Naive B cell (primary cell): ENCODE data around the gene ANAPC10. TPM values are rescaled to one million over a fixed set of nuclear protein-coding genes. Genes with fewer than 3 reads are reported as not detected.
"Not testable (repeated sequence)": the region's sequence is repeated elsewhere in the genome, so short reads cannot be mapped to it uniquely, and the experiment has no call there.

Experiments used
- ATAC-seq, 2 donors: fragments of 150-1000 bp; cut with Tn5 transposase; 2 replicates each; pipeline ENCODE4 v1.10.0; 2021; ENCODE audit warnings: low read depth in 2 of 2, mild to moderate bottlenecking in 2 of 2, moderate library complexity in 2 of 2
- DNase-seq: peaks from one replicate; pipeline ENCODE4 v3.0.0; 2022
- H3K27ac Mint-ChIP-seq, 6 donors: one replicate each; pipeline ENCODE4 v1.8.0; 2020 to 2022; ENCODE audit warnings: mild to moderate bottlenecking in 6 of 6, mixed read lengths in 6 of 6, moderate library complexity in 5 of 6, inconsistent platforms in 2 of 6
- H3K27me3 Mint-ChIP-seq, 3 donors: one replicate each; pipeline ENCODE4 v1.8.0; 2021 to 2022; ENCODE audit warnings: mixed read lengths in 3 of 3, mild to moderate bottlenecking in 1 of 3
- H3K36me3 Mint-ChIP-seq, 2 donors: one replicate each; pipeline ENCODE4 v1.8.0; 2020 to 2022; ENCODE audit warnings: mixed read lengths in 2 of 2, inconsistent platforms in 1 of 2, mild to moderate bottlenecking in 1 of 2
- H3K4me1 Mint-ChIP-seq, 3 donors: one replicate each; pipeline ENCODE4 v1.8.0; 2020 to 2022; ENCODE audit warnings: mixed read lengths in 3 of 3, inconsistent platforms in 1 of 3, mild to moderate bottlenecking in 1 of 3, moderate library complexity in 1 of 3
- H3K4me3 Mint-ChIP-seq, 8 donors: one replicate each; pipeline ENCODE4 v1.8.0; 2020 to 2022; ENCODE audit warnings: mild to moderate bottlenecking in 8 of 8, mixed read lengths in 8 of 8, moderate library complexity in 8 of 8, inconsistent platforms in 2 of 8
- H3K9me3 Mint-ChIP-seq, 7 donors: one replicate each; pipeline ENCODE4 v1.8.0; 2020 to 2022; ENCODE audit warnings: mixed read lengths in 7 of 7, mild to moderate bottlenecking in 5 of 7, inconsistent platforms in 2 of 7, moderate library complexity in 1 of 7
- polyA plus RNA-seq, 6 donors: library from polyadenylated mRNA; unstranded; fragments of 300-500 nt; fragmentation: Illumina TruSeq; gene quantifications; one replicate each; pipeline ENCODE4 v1.2.3, GENCODE V29; 2021; ENCODE audit warnings: low read depth in 6 of 6

ANAPC10 gene
- polyA plus RNA-seq, 6 donors from 2014 or later, result 26.8 to 60.9 (median 41.2) TPM

DNA sequence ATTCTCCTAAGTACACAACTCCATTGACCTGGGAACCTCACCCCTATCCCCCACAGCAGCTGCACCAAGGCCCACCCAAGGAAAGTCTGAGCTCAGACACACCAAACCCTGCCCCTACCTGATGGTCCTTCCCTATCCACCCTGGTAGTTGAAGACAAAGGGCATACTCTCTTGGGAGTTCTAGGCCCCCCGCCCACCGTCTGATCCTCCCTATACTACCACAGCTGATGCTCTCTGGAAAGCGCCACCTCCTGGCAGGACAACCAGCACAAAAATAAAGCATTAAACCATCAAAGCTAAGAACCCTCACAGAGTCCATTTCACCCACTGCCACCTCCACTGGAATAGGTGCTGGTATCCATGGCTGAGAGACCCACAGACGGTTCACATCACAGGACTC, 83.6 kb downstream of the ANAPC10 start:
- no peaks in the 10 kb centered on the region for H3K27me3 Mint-ChIP-seq
- H3K4me3 Mint-ChIP-seq, result no peak overlapping the region
- H3K27ac Mint-ChIP-seq, result peak overlapping the region in 2 of 6 donors; percentile 69 to 79
- DNase-seq, result no peak
- H3K36me3 Mint-ChIP-seq, result peaks cover 15% of the 10 kb centered on the region in 2 donors
- peaks cover 0 to 25% (median 10%) of the 10 kb centered on the region in 7 donors for H3K9me3 Mint-ChIP-seq
- peaks cover 13 to 26% (median 23%) of the 10 kb centered on the region in 3 donors for H3K4me1 Mint-ChIP-seq
- no peak for ATAC-seq

DNA sequence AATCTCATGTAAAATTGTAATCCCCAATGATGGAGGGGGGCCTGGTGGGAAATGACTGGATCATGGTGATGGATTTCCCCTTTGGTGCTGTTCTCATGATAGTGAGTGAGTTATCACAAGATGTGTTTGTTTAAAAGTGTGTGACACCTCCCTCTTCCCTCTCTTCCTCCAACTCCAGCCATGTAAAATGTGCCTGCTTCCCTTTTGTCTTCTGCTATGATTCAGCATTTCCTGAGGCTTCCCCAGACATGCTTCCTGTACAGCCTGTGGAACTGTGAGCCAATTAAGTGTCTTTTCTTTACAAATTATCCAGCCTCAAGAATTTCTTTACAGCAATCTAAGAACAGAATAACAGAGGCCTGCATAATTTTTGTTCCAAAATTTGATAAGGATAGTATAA, 85.2 kb downstream of the ANAPC10 start:
- no peaks in the 10 kb centered on the region for H3K27me3 Mint-ChIP-seq
- ATAC-seq (no peak), DNase-seq (no peak)
- H3K36me3 Mint-ChIP-seq, result peaks cover 15 to 18% of the 10 kb centered on the region in 2 donors
- peak overlapping the region in 1 of 8 donors; percentile 23 for H3K4me3 Mint-ChIP-seq
- H3K27ac Mint-ChIP-seq, result peak overlapping the region in 3 of 6 donors; percentile 6 to 77 (median 11)
- H3K9me3 Mint-ChIP-seq, result peaks cover 0 to 24% (median 9%) of the 10 kb centered on the region in 7 donors
- H3K4me1 Mint-ChIP-seq, result peaks cover 20 to 35% (median 34%) of the 10 kb centered on the region in 3 donors

DNA sequence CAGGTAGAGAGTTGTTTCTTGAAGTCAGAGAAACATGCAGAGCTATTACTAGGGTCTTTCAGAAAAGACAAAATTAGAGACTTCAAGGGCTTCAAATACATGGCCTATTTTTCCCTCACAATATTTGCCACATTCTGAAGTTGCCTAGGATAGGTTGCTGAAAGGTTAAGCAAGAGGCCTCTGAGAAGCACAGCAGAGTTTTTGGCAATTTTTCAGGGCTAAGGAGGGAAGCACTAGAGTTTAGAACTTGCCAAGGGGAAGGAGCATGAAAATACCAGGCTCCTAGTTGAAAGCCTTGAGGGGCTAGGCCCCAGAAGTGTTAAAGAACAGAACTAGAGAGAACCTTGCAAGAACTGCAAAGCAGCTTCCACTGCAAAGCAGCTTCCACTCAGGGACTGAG, 86.4 kb downstream of the ANAPC10 start:
- Mint-ChIP-seq H3K36me3 (peaks cover 17 to 24% of the 10 kb centered on the region in 2 donors), H3K4me1 (peaks cover 22 to 42% (median 36%) of the 10 kb centered on the region in 3 donors)

DNA sequence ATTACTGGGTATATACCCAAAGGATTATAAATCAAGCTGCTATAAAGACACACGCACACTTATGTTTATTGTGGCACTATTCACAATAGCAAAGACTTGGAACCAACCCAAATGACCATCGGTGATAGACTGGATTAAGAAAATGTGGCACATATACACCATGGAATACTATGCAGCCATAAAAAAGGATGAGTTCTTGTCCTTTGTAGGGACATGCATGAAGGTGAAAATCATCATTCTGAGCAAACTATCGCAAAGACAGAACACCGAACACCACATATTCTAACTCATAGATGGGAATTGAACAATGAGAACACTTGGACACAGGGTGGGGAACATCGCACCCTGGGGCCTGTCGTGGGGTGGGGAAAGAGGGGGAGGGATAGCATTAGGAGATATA, 87.7 kb downstream of the ANAPC10 start:
- not testable (repeated sequence) for H3K27ac Mint-ChIP-seq, H3K27me3 Mint-ChIP-seq, ATAC-seq, H3K4me3 Mint-ChIP-seq, H3K9me3 Mint-ChIP-seq, DNase-seq
- H3K36me3 Mint-ChIP-seq, result peaks cover 13 to 19% of the 10 kb centered on the region in 2 donors
- peaks cover 22 to 42% (median 36%) of the 10 kb centered on the region in 3 donors for H3K4me1 Mint-ChIP-seq

More for the DNA sequence above, 86.4 kb downstream of the ANAPC10 start:
- peak overlapping the region in 1 of 6 donors; percentile 53 for H3K27ac Mint-ChIP-seq
- H3K27me3 Mint-ChIP-seq, result no peaks in the 10 kb centered on the region
- H3K4me3 Mint-ChIP-seq, result no peak overlapping the region
- no peak for ATAC-seq
- peaks cover 0 to 19% (median 9%) of the 10 kb centered on the region in 7 donors for H3K9me3 Mint-ChIP-seq
- no peak for DNase-seq

DNA sequence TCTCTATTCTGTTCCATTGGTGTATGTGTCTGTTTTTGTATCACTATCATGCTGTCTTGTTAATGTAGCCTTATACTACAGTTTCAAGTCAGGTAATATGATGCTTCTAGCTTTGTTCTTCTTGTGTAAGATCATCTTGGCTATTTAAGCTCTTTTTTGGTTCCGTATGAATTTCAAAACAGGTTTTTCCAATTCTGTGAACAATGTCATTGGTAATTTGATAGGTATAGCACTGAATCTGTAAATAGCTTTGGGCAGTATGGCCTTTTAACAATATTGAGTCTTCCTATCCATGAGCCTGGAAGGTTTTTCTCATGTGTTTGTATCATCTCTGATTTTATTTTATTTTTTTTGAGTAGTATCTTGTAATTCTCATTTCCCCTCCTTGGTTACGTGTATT, 94.3 kb downstream of the ANAPC10 start:
- Mint-ChIP-seq H3K4me3 (peak overlapping the region in 1 of 8 donors; percentile 54), H3K27ac (peak overlapping the region in 1 of 6 donors; percentile 3), H3K4me1 (peaks cover 5 to 20% (median 9%) of the 10 kb centered on the region in 3 donors), H3K27me3 (no peaks in the 10 kb centered on the region), H3K9me3 (peaks cover 0 to 27% (median 12%) of the 10 kb centered on the region in 7 donors), H3K36me3 (peaks cover 14 to 19% of the 10 kb centered on the region in 2 donors)
- DNase-seq (no peak), ATAC-seq (no peak)

DNA sequence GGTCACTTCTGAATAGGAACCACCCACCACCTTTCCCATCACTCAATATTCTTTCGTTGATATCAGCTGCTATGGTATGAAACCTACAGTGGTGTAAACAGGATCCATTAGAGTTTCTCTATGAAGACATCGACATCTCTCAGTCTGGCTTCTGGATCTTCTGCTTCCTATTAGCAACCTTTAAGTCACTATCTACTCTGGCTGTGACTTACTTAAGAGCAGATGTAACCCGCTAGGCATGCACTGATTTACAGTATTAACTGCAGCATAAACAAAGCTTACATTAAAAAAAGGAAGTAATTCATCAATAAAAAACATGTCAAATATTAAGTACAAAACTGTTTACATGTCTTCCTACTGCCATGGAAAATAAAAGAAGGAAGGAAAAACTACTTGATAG, 96.4 kb downstream of the ANAPC10 start:
- ATAC-seq, result no peak
- Mint-ChIP-seq H3K36me3 (peaks cover 11 to 12% of the 10 kb centered on the region in 2 donors), H3K9me3 (peaks cover 0 to 28% (median 12%) of the 10 kb centered on the region in 7 donors), H3K27ac (no peak overlapping the region), H3K4me1 (peaks cover 4 to 19% (median 6%) of the 10 kb centered on the region in 3 donors), H3K27me3 (no peaks in the 10 kb centered on the region), H3K4me3 (no peak overlapping the region)
- DNase-seq, result no peak

DNA sequence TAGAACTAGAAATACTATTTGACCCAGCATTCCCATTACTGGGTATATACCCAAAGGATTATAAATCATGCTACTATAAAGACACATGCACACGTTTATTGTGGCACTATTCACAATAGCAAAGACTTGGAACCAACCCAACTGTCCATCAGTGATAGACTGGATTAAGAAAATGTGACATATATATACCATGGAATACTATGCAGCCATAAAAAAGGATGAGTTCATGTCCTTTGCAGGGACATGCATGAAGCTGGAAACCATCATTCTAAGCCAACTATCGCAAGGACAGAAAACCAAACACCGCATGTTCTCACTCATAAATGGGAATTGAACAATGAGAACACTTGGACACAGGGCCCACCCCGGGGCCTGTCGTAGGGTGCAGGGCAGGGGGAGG, 97.3 kb downstream of the ANAPC10 start:
- ATAC-seq, H3K27me3 Mint-ChIP-seq, H3K4me3 Mint-ChIP-seq, H3K27ac Mint-ChIP-seq, DNase-seq: not testable (repeated sequence)
- Mint-ChIP-seq H3K36me3 (peaks cover 18 to 19% of the 10 kb centered on the region in 2 donors), H3K9me3 (peaks cover 0 to 28% (median 12%) of the 10 kb centered on the region in 7 donors), H3K4me1 (peaks cover 4 to 21% (median 6%) of the 10 kb centered on the region in 3 donors)

DNA sequence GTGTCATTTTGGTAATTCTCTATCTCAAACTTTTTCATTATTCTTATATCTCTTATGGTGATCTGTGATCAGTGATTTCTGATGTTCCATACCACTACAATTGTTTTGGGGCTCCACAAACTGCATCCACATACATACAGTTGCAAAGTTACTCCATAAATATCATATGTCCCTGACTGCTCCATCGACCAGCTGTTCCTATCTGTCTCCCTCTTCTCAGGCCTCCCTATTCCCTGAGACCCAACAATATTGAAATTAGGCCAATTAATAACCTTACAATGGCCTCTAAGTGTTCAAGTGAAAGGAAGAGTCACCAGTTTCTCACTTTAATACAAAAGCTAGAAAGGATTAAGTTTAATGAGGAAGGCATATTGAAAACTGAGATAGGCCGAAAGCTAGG, 108.7 kb downstream of the ANAPC10 start:
- Mint-ChIP-seq H3K9me3 (peaks cover 0 to 17% (median 2%) of the 10 kb centered on the region in 7 donors), H3K4me1 (no peaks in the 10 kb centered on the region), H3K27ac (no peak overlapping the region), H3K36me3 (peaks cover 0 to 18% of the 10 kb centered on the region in 2 donors), H3K4me3 (no peak overlapping the region), H3K27me3 (no peaks in the 10 kb centered on the region)
- ATAC-seq (no peak), DNase-seq (no peak)

DNA sequence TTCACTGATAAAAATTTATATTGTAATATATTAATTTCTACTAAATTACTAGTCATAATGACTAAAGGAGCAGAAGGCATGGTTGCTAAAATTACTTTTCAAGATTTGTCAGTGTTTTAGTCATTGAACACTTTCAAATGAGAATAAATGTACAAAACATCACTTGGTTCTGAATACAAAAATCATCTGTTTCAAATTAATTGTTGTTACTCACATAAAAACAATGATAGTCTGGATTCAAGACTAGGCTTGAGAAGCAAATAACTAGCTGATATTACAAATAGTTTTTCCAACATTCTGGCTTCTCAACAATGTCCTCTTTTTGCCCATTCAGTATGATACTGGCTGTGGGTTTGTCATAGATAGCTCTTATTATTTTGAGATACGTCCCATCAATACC, 112.5 kb downstream of the ANAPC10 start:
- peaks cover 0 to 9% of the 10 kb centered on the region in 2 donors for H3K36me3 Mint-ChIP-seq
- H3K9me3 Mint-ChIP-seq, result peaks cover 0 to 35% (median 9%) of the 10 kb centered on the region in 7 donors
- no peak for DNase-seq
- H3K4me1 Mint-ChIP-seq, result no peaks in the 10 kb centered on the region
- no peaks in the 10 kb centered on the region for H3K27me3 Mint-ChIP-seq
- no peak overlapping the region for H3K4me3 Mint-ChIP-seq
- ATAC-seq, result no peak
- no peak overlapping the region for H3K27ac Mint-ChIP-seq

DNA sequence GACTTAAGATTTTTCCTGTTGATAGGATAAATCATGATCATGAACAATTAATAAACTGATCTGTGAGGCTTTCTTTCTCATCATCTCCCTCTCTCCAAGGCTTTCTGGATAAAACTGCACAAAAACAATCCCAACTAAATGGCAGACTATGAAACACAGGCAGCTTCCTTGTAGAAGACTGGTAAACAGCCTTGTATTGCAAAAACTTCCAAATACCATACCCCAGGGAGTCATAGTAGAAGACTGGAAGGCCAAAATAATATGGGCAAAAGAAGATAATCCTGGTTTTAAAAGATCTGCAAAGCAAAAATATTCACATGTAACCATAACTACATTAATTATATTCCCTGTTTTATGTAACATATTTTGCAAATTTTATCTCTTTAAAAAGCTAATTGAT, 113.0 kb downstream of the ANAPC10 start:
- H3K4me1 Mint-ChIP-seq, result no peaks in the 10 kb centered on the region
- DNase-seq (no peak), ATAC-seq (no peak)
- H3K9me3 Mint-ChIP-seq, result peaks cover 0 to 40% (median 14%) of the 10 kb centered on the region in 7 donors
- H3K27me3 Mint-ChIP-seq, result no peaks in the 10 kb centered on the region
- H3K27ac Mint-ChIP-seq, result no peak overlapping the region
- H3K4me3 Mint-ChIP-seq, result no peak overlapping the region
- H3K36me3 Mint-ChIP-seq, result peaks cover 0 to 9% of the 10 kb centered on the region in 2 donors

DNA sequence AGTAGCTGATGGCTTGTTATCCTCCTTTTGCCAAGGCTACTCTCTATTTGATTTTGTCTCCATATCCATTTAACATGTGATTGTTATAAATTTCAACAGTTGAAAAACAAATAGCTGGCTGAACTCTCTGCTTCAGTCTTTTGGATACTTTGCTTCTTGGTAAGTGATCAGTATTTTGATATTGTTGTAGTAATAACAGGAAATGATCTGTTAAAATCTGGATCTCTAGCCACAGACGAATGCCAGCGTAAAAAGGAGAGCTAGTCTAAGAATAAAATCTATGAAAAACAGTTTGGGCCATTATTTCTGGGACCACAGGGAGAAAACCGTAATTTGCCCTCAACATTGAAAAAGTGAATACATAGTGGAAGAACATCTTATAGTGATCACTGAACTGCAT, 113.8 kb downstream of the ANAPC10 start:
- H3K9me3 Mint-ChIP-seq, result peaks cover 5 to 48% (median 18%) of the 10 kb centered on the region in 7 donors

DNA sequence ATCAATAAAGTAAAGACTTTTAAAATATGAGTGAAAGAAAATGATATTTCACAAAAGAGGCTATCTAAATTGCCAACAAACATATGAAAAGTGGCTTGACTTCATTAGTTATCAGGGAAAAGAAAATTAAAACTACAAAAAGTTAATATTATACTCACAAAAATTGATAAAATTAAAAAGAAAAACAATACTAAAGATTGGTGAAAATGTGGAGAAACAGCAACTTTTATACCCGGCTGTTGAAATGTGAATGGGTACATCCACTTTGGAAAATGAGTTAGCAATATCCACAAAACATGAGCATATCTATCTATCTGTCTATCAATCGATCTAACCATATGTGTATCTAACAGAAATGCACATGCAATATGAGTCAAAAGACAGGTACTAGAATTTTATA, 122.3 kb downstream of the ANAPC10 start:
- no peak overlapping the region for H3K4me3 Mint-ChIP-seq
- no peaks in the 10 kb centered on the region for H3K27me3 Mint-ChIP-seq
- no peak for ATAC-seq
- H3K36me3 Mint-ChIP-seq, result no peaks in the 10 kb centered on the region
- peaks cover 8 to 38% (median 21%) of the 10 kb centered on the region in 7 donors for H3K9me3 Mint-ChIP-seq
- no peaks in the 10 kb centered on the region for H3K4me1 Mint-ChIP-seq
- H3K27ac Mint-ChIP-seq, result no peak overlapping the region
- DNase-seq, result no peak

More for the DNA sequence above, 113.8 kb downstream of the ANAPC10 start:
- Mint-ChIP-seq H3K27ac (no peak overlapping the region), H3K36me3 (peaks cover 0 to 9% of the 10 kb centered on the region in 2 donors), H3K4me1 (no peaks in the 10 kb centered on the region), H3K27me3 (no peaks in the 10 kb centered on the region), H3K4me3 (no peak overlapping the region)
- no peak for ATAC-seq
- DNase-seq, result no peak

DNA sequence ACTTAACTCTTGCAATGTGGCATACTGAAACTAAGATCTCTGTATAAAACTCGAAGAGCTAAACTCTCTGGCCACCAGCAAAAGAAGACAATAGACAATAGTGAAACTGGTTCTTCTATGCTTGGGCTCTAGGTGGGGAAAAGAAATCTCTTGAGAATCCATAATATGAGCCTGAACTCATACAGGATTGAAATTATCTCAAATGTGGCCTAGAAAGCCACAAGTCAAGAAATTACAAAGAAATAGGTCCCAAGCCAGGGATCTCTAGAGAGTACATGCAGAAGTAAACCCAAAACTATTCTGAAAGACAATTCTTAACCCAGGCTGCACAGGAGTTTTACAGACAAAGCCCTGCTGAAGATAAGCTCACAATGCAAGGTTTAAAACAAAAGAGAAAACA, 127.4 kb downstream of the ANAPC10 start:
- no peak for ATAC-seq
- H3K27me3 Mint-ChIP-seq, result no peaks in the 10 kb centered on the region
- H3K9me3 Mint-ChIP-seq, result peaks cover 2 to 11% (median 4%) of the 10 kb centered on the region in 7 donors
- no peaks in the 10 kb centered on the region for H3K36me3 Mint-ChIP-seq
- H3K27ac Mint-ChIP-seq, result no peak overlapping the region
- H3K4me3 Mint-ChIP-seq, result no peak overlapping the region
- DNase-seq, result no peak
- no peaks in the 10 kb centered on the region for H3K4me1 Mint-ChIP-seq

DNA sequence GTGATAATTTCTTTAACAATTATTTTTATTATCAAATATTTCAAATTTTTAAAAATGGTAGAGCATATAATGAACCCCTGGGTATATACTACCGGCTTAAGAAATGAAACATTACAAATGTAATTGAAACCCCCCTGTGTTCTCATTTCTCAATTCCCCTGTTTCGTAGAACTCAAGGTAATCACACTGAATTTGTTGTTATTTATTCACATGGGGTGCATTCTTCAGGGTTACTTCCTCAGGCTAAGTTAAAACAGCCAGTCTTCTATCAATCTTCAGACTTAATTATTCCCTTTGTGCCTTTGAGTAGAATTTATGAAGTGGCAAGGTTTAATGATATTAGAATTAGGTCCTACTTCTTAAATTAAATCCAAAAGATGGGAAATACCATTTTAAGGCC, 128.2 kb downstream of the ANAPC10 start:
- Mint-ChIP-seq H3K9me3 (peaks cover under 1 to 7% (median 4%) of the 10 kb centered on the region in 7 donors), H3K4me3 (no peak overlapping the region), H3K27ac (no peak overlapping the region), H3K36me3 (no peaks in the 10 kb centered on the region), H3K4me1 (no peaks in the 10 kb centered on the region), H3K27me3 (no peaks in the 10 kb centered on the region)
- no peak for ATAC-seq
- no peak for DNase-seq
